GM19043 (cell line): ENCODE measurements around the gene SECISBP2L.

Source experiments
- ATAC-seq: cut with Tn5 transposase; IDR thresholded peaks from one replicate; pipeline ENCODE4 v1.9.1; 2021; ENCODE audit warnings: low read depth; ENCODE audit not compliant: unreplicated experiment

The SECISBP2L gene

GRCh38 chr15:48967336-48967735 is 78.9 kb downstream of the SECISBP2L start:
- ATAC-seq, result no peak

- peak; percentile 78 for ATAC-seq
Observed at GRCh38 chr15:48966595-48967301, 79.5 kb downstream of the SECISBP2L start.

GRCh38 chr15:48965972-48966371 is 80.3 kb downstream of the SECISBP2L start:
- peak; percentile 54 for ATAC-seq

- no peak for ATAC-seq
Observed at GRCh38 chr15:48964898-48965297, 81.3 kb downstream of the SECISBP2L start.

- ATAC-seq, result peak; percentile 35
Observed at GRCh38 chr15:48963524-48964113, 82.6 kb downstream of the SECISBP2L start, which contains the start of gene SHC4. TSS of gene SHC4 (minus strand) at chr15:48963919. CDS start at chr15:48963015, 904 bp downstream.

- ATAC-seq, result no peak
Observed at GRCh38 chr15:48962662-48963523, 83.4 kb downstream of the SECISBP2L start.

- ATAC-seq, result no peak
Observed at GRCh38 chr15:48955967-48956366, 90.3 kb downstream of the SECISBP2L start.

- ATAC-seq, result no peak
Observed at GRCh38 chr15:48955370-48955769, 90.9 kb downstream of the SECISBP2L start.

- ATAC-seq, result no peak
Observed at GRCh38 chr15:48954538-48954937, 91.7 kb downstream of the SECISBP2L start.

- no peak for ATAC-seq
Observed at GRCh38 chr15:48946840-48947187, 99.4 kb downstream of the SECISBP2L start.

GRCh38 chr15:48946074-48946839 is 100.0 kb downstream of the SECISBP2L start:
- no peak for ATAC-seq

GRCh38 chr15:48945386-48945785 is 100.9 kb downstream of the SECISBP2L start:
- no peak for ATAC-seq

- no peak for ATAC-seq
Observed at GRCh38 chr15:48941904-48942303, 104.3 kb downstream of the SECISBP2L start.

- peak; percentile 82 for ATAC-seq
Observed at GRCh38 chr15:48940508-48940907, 105.7 kb downstream of the SECISBP2L start.

GRCh38 chr15:48939648-48940047 is 106.6 kb downstream of the SECISBP2L start:
- no peak for ATAC-seq
